ENCODE results near the gene SPRING1.

DNA sequence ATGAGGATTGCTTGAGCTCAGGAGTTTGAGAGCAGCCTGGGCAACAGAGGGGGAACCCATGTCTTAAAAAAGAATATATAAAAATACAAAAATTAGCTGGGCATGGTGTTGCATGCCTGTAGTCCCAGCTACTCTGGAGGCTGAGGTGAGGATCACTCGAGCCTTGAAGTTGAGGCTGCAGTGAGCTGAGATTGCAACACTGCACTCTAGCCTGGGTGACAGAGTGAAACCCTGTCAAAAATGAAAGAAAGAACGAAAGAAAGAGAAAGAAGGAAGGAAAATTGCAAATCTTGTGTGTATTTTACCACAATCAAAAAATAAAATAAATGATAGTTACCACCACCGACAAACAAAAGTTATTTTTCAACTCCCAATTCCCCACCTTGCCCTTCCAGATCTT is 45.3 kb downstream of the SPRING1 start:
- TF ChIP-seq EP300 (IDR thresholded peaks at IDR 0.05), result no peak
- TF ChIP-seq, protein P1, sequence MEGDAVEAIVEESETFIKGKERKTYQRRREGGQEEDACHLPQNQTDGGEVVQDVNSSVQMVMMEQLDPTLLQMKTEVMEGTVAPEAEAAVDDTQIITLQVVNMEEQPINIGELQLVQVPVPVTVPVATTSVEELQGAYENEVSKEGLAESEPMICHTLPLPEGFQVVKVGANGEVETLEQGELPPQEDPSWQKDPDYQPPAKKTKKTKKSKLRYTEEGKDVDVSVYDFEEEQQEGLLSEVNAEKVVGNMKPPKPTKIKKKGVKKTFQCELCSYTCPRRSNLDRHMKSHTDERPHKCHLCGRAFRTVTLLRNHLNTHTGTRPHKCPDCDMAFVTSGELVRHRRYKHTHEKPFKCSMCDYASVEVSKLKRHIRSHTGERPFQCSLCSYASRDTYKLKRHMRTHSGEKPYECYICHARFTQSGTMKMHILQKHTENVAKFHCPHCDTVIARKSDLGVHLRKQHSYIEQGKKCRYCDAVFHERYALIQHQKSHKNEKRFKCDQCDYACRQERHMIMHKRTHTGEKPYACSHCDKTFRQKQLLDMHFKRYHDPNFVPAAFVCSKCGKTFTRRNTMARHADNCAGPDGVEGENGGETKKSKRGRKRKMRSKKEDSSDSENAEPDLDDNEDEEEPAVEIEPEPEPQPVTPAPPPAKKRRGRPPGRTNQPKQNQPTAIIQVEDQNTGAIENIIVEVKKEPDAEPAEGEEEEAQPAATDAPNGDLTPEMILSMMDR (IDR thresholded peaks at IDR 0.05), result no peak
- TF ChIP-seq POLR2A (IDR thresholded peaks at IDR 0.05; ENCODE audit: low read depth), result no peak

Data from esophagus muscularis mucosa (tissue), 4 donors.